H54 (cell line): ENCODE measurements around the gene ADAMTS18.

Source experiments
- DNase-seq: peaks from one replicate; pipeline ENCODE4 v3.0.0; 2011; ENCODE audit warnings: low spot score, mixed read lengths; ENCODE audit not compliant: insufficient read length
- FAIRE-seq: peaks from 3 replicates; lab custom pipeline; 2011; peaks lifted over from hg19 to GRCh38; lab: Jason Lieb, UNC
- POLR2A ChIP-seq: IDR thresholded peaks from 2 replicates; pipeline ENCODE4 v1.6.1; 2011; ENCODE audit warnings: low read depth, mild to moderate bottlenecking, low read length

The ADAMTS18 gene

DNA sequence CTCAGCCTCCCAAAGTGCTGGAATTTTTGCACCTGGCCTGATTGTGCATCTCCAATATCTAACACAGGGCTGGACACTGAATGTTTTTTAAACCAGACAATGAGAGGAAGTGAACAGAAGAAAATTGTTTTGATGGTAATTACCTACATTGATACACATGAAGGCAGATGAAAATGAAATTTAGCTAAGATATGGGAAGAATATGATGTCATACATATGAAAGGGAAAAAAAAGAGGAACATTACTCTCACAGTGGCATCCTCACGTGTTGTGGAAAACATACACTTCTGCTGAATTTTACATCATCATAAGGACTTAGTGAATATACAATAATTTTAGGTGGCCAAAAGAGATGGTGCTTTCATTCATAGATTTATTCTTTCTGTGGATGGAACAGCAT is 124.0 kb downstream of the ADAMTS18 start:
- FAIRE-seq: no peak
- no peak for DNase-seq
- no peak for TF ChIP-seq POLR2A

DNA sequence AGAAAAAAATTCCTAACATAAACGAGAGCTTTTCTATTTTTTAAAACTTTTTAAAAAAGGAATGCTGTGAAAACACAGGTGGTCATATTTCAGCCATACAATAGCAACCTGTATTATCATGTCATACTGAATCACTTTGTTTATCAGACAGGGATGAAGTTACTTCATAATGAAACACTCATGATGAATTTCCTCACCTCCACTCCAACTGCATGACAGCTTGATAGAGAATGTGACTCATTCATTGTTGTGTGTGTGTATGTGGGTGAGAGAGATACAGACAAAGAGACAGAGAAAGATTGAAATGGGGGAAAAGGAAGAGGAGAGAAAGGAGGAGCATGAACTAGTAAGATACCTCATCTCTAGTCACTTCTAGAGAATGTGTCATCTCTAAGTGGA is 126.7 kb downstream of the ADAMTS18 start:
- DNase-seq: no peak
- no peak for TF ChIP-seq POLR2A
- FAIRE-seq: peak; percentile 96

DNA sequence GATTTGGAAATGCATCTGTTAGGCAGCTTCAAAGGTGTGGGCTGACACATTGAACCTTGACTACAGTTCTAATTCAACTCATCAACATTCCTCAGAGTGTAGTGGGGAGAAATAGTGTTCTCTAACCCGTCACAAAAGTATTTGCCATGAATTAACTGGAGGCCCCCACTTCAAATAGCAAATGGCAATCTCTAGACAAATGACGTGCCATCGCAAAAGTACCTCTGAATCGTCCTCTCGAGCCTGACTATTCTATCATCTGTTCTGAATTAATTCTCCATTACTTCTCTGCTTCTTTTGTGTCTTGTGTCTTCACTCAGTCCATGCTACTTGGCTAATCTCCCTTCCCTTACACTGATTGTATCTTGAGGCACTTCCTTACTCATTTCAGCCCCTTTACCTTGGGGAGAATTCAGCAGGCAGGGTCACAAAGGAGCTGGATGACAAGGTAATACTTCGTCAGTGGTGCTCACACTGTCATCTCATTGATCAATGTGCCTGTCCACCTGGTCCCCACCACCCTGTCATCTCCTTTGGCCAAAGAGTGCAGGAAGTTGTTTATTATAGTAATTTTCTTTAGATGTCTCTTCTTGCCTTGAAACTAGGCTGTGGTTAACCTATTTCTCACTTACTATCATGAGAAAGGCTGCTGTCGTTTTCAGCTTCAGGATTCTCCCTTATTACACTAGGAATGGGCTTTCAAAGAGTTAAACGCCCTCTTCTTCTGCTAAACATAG is 127.2 kb downstream of the ADAMTS18 start:
- TF ChIP-seq POLR2A: no peak
- DNase-seq: no peak
- peak; percentile 30 for FAIRE-seq

DNA sequence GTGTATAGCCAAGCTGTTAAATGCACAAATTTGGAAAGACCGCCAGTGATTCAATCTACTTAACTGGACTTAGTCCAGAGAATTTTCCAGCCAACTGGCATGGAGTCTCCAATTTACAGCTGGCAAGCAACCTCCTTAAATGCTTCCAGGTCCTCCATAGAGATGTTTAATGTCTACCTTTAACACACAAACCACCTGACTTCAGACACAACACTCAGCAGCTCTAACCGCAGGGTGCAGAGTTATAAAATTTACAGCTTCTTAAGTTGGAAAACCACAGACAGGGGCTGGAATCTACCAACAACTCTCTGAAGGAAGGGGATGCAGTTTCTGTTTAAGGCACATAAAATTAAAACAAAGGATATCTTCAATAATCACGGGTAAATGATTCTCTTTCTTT is 128.8 kb downstream of the ADAMTS18 start:
- no peak for TF ChIP-seq POLR2A
- DNase-seq: no peak
- no peak for FAIRE-seq

DNA sequence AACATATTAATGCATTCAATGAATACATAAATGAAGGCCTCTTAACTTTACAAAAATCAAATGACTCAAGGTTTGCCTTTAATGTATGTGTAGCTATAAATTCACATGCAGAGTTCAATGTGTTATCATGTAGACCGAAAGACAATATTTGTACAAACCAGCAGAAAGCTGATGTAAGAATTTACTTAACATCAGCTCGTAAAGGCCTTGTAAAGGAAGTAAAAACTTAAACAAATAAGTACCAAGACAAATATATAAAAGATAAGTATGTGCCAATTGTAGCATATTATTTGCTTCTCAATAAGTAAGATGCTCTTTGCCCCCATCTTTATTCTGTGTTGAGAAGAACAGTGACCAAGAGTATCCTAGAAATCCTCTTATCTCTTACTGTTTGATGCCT is 130.0 kb downstream of the ADAMTS18 start:
- FAIRE-seq (no peak), DNase-seq (no peak)
- TF ChIP-seq POLR2A: no peak

DNA sequence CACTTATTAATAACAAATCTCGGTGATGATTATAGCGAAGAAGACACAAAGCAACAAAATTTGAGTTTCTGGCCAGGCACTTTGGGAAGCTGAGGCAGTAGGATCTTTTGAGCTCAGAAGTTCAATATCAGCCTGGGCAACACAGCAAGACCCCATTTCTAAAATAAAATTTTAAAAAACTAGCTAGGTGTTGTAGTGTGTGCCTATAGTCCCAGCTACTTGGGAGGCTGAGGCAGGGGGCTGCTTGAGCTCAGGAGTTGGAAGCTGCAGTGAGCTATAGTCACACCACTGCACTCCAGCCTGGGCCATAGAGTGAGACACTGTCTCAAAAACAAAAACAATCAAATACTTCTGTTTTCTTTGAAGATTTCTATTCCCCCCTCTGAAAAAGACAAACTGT is 130.7 kb downstream of the ADAMTS18 start:
- DNase-seq (no peak), FAIRE-seq (no peak)
- TF ChIP-seq POLR2A: no peak

DNA sequence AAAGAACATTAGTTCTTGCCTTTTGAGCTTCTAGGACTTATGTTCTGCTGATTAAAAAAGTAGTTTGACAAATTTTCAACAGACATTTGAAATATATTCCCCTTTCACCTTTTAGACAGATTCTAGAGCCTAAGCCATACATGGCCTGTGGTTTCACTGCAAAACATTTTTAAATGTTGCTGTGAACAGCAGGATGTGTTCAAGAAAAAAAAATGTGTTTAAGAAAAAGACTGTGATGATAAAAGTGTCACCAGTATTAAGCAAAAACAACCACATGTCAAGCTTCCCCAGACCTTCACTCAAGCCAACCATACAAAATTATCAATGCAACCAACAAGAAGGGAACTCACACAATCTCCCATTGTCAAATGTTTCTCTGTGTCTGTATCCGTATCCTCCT is 132.2 kb downstream of the ADAMTS18 start:
- no peak for FAIRE-seq
- no peak for DNase-seq
- no peak for TF ChIP-seq POLR2A

DNA sequence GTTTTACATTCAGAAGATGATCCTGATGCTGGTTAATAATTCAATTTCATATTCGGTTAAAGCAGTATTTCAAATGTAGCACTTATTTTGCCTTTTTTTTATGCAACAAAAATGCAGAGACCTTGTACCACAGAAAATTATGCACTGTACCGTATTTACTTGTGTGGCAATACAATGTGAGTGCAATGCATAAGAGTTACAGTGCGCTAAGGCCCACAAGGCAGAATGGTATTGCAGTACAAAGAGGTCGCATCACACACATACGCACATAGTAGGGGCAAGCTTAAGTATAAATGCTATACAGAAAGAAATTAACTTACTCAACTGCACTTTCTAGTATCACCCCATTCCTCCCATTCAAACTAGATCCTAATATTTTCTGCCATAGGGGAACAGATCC is 132.6 kb downstream of the ADAMTS18 start:
- FAIRE-seq: no peak
- DNase-seq: no peak
- no peak for TF ChIP-seq POLR2A

DNA sequence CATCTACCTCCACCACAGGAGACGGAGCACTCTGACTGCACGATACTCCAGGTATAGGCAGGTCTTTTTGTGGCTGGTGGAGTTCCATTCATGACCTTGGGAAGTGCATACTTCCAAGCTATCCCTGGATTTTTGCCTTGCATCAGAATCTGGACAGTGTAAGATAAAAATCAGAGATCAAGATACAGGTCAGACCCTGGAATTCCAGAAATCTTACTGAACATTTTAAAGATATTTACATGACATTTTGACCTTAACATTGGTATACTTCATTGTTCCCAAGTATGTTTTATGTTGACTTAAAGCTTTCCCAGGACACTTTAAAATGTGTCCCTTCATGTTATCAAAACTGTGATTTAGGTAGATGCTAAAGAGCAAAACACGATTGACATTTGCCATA is 134.6 kb downstream of the ADAMTS18 start:
- no peak for DNase-seq
- no peak for FAIRE-seq
- TF ChIP-seq POLR2A: no peak

DNA sequence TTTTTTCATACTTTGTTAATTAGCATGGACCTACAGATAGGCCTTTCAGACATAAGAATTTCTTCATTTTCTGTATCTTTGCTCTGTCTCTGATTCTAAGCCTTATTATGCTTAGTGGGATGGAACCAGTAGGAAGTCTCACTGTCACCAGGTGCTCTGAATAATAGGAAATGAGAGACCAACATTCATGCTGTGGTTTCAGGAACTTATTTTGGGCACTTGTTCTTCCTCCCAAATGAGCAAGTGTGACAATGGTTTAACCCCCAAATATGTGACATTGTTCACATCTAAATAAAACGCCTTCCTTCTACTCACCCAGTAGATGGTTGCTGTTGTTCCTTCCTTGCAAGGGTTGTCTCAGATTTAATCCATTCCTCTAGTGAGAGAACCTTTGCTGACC is 135.4 kb downstream of the ADAMTS18 start:
- peak; percentile 23 for FAIRE-seq
- TF ChIP-seq POLR2A: no peak

DNA sequence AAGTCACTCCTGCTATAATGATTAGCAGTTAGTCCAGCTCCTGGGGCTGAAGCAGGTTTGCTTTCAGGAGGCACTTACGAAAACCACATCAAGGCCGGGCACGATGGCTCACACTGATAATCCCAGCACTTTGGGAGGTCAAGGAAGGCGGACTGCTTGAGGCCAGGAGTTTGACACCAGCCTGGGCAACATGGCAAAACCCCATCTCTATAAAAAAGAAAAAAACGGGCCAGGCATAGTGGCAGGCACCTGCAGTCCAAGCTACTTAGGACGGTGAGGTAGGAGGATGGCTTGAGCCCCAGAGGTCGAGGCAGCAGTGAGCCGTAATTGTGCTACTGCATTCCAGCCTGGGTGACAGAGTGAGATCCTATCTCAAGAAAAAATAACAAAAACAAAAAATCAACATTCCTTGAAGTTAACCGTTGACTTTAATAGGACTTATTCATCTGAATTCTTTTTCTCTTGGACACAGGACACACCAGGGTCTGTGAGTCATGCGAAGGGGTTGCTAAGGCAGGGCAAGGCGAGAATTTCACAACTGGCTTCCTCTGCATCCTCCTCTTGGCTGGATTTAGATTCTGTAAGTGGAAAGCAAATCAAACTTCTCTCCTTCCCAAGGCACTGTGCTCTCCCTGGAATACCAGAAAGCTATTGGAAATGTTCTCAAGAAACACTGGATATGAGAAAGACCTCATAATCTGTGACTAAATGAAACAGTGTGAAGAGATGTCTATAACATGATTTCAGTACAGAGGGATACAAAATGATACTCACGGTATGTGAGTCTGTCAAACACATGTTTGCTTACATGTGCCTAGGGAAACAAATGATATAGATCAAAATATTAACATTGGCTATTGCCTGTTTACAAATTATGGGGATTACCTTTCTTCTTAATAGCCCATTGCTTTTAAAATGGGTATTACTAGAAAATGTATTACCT is 136.1 kb downstream of the ADAMTS18 start:
- FAIRE-seq: peak; percentile 94
- DNase-seq: no peak
- TF ChIP-seq POLR2A: no peak

More for the DNA sequence above, 135.4 kb downstream of the ADAMTS18 start:
- no peak for DNase-seq

DNA sequence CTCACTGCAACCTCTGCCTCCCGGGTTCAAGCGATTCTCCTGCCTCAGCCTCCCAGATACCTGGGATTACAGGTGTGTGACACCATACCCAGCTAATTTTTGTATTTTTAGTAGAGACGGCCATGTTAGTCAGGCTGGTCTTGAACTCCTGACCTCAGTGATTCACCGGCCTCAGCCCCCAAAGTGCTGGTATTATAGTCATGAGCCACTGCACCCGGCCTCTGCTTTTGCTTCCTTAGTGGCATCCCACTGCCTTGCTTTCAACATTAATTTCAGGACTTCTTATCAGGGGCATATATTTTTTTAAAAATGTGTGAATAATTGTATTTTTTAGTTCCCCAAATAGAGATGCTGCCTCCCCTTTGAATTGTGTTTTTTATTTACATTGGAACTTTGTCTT is 136.8 kb downstream of the ADAMTS18 start:
- DNase-seq (no peak), FAIRE-seq (no peak)
- TF ChIP-seq POLR2A: no peak

DNA sequence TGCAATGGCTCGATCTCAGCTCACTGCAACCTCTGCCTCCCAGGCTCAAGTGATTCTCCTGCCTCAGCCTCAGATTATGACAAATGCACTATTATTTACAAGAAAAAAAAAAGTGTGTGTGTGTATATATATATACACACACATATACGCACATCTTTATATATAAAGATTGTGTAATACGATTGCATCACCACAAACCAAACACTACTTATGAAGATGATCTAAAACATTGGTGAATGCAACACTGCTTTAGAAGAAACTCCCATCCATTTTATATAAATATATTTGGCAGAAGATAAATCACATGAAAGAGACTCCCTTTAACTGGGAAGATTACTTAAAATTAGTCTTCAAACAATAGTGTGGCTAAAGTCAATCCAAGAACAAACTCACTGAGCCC is 138.9 kb downstream of the ADAMTS18 start:
- FAIRE-seq (no peak), DNase-seq (no peak)
- TF ChIP-seq POLR2A: no peak

DNA sequence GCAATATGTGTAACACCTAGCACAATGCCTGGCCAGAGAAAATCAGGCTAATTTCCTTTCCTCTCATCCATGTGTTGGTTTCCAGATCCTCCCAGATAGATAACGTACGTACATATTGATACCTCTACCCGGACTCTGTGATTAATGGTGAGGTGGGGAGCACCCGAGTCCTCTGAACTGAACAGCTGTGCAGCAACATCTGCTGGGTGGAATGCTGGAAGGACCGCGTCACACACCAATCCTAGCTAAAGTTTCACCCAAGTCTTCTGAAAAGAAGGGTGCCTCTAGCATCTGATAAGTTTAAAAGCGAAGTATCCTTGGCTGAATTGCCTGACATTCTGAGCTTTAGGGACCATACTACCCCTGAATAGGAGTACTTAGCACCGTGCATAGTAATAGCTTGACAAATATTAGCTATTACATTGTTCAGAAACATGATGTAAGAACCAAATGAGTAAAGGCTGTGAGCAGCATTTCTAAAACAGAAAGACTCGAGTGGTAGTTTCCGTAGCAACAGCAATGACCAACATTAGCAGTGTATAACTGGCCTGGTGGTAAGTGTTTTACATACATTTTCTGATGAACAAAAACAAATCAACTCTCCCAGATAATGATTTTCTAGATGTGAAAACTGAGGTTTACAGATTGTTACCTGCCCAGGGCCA is 144.3 kb downstream of the ADAMTS18 start:
- FAIRE-seq (no peak), DNase-seq (no peak)
- no peak for TF ChIP-seq POLR2A
